Jurkat, Clone E6-1 (cell line): Measurements from ENCODE around the gene VWA2. TPM values are rescaled to one million over a fixed set of nuclear protein-coding genes. Genes with fewer than 3 reads are reported as not detected.

ENCODE experiments used
- DNase-seq: peaks from one replicate; pipeline ENCODE4 v3.0.0-alpha.2; 2011; ENCODE audit warnings: low read depth, low spot score
- H3K4me3 ChIP-seq: 2 replicates; pipeline ENCODE4 v1.5.1; 2011; ENCODE audit warnings: mild to moderate bottlenecking, low read length, control low read depth, moderate library complexity
- polyA plus RNA-seq: library from polyadenylated mRNA; unstranded; fragments of >200 nt; gene quantifications from one replicate; pipeline ENCODE4 v1.2.1, GENCODE V29; 2012; ENCODE audit warnings: missing spikeins; ENCODE audit not compliant: insufficient read length, insufficient read depth

The VWA2 gene, protein sequence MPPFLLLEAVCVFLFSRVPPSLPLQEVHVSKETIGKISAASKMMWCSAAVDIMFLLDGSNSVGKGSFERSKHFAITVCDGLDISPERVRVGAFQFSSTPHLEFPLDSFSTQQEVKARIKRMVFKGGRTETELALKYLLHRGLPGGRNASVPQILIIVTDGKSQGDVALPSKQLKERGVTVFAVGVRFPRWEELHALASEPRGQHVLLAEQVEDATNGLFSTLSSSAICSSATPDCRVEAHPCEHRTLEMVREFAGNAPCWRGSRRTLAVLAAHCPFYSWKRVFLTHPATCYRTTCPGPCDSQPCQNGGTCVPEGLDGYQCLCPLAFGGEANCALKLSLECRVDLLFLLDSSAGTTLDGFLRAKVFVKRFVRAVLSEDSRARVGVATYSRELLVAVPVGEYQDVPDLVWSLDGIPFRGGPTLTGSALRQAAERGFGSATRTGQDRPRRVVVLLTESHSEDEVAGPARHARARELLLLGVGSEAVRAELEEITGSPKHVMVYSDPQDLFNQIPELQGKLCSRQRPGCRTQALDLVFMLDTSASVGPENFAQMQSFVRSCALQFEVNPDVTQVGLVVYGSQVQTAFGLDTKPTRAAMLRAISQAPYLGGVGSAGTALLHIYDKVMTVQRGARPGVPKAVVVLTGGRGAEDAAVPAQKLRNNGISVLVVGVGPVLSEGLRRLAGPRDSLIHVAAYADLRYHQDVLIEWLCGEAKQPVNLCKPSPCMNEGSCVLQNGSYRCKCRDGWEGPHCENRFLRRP
- polyA plus RNA-seq = not detected

DNA sequence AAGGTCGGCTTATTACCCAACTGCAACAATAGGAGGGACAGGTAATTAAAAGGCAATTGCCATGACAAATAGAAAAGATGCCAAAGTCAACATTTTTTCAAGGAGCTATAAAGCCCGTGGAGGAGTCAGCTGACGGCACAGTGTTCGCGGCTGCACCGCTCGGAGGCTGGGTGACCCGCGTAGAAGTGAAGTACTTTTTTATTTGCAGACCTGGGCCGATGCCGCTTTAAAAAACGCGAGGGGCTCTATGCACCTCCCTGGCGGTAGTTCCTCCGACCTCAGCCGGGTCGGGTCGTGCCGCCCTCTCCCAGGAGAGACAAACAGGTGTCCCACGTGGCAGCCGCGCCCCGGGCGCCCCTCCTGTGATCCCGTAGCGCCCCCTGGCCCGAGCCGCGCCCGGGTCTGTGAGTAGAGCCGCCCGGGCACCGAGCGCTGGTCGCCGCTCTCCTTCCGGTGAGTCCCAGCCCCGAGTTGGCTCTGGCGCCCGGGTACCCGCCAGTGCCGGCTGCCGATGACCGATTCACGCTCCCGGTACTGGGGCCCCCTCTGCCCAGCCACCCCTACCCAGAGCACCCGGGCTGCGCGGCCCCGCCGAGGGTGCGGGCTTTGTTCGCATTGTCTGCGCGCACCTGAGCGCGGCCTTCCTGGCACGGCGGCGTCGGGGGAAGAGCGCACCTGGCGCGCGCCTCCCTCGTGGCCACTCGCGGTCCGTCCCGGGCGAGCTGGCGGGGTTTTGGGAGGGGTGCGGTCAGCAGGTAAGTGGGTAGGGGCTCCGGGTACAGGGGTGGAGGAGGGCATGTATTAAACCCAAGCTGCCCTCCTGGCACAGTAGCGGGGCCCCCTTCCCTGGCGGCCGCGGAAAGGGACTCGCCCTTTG, at the start of gene VWA2:
VWA2 (plus strand) TSS at position 138 of the 877 bp plus-strand sequence. CDS start 9,460 bp downstream, outside the sequence.
- H3K4me3 ChIP-seq = peak within 1 kb of the TSS; percentile 25
- DNase-seq = no peak

DNA sequence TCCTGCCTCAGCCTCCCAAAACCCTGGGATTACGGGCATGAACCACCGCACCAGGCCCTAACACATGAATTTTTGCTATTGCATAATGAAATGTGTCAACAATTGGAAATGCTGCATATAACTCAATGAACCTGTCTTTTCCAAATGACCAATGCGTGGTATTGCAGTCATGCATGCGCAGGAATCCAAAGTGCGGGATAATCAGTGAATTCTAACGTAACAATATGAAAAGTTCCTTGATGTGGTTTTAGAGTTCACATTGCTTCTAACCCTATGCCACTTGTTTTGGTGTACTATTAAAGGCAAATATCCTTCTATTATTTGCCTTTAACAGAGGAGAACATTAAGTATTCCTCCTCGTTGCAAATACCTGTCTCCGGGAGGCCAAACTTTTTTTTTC, 49.4 kb upstream of the VWA2 start:
- no peak overlapping the region for H3K4me3 ChIP-seq
- no peak for DNase-seq

DNA sequence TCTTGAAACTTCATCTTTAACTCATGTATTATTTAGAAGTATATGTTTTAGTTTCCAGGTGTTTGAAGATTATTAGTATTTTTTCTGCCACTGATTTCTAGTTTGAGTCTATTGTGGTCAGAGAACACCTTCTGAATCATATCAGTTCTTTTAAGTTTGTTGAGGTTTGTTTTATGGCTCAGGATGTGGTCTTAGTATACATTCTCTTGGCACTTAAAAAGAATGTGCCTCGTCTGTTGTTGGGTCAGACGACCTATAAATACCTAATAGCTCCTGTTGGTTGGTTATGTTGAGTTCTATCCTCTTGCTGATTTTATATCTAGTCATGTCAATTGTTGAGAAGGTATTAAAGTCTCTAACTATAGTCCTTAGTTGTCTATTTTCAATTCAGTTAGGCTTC, 44.0 kb upstream of the VWA2 start:
- DNase-seq = peak; percentile 54
- no peak overlapping the region for H3K4me3 ChIP-seq

DNA sequence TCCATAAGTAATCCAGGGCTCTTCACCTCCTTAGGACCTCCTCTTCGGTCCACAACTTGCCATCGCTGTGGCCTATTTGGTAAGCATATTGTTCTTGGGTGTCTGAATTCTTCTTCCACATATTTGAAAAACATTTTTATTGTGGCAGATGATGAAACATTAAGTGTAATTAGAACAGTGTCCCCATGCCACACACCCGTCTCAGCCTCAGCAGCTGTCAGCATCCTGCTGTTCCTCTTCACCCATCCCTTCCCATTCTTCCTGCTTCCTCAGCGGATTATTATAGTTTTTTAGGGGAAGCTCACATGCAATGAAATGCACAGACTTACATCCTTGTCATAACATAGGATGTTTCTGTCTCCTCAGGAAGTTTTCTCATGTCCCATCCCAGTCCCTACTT, 39.8 kb upstream of the VWA2 start:
- no peak for DNase-seq
- H3K4me3 ChIP-seq = no peak overlapping the region

DNA sequence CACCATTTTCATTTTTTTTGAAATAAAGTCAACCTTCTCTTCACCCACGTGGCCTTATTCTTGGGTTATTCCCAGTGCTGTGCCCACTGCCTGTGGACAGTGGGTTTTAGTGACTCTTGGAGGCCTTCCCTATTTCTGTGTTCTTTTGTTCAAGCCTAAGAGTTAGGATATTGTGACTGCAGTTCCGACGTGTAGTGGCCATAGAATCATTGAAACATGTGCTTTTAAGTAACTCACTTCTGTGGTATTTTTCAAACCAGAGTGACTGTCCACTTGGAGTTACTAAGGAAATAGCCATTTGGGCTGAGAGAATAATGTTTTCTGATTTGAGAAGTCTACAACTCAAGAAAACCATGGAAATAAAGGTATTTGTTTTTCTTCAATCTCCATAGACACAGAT, 36.2 kb upstream of the VWA2 start:
- H3K4me3 ChIP-seq = no peak overlapping the region
- DNase-seq = no peak

DNA sequence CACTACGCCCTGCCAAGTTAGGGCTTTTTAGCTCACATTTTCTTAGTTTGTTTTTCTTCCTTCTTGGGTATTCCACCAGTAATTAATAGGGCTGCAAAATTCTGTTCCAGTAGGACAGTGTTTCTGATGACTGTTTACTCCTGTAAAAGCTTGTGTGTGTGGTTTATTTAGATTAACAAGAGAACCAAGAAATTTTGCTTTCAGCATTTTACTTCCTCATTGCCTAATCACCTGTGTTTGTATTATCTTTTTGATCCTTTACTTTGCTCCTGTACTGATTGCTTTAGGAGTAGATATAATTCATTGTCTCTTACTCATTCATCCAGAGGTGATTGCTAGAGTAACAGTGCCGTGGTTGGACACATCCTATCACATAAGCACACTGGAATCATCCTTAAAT, 32.2 kb upstream of the VWA2 start:
- no peak overlapping the region for H3K4me3 ChIP-seq
- DNase-seq = no peak

DNA sequence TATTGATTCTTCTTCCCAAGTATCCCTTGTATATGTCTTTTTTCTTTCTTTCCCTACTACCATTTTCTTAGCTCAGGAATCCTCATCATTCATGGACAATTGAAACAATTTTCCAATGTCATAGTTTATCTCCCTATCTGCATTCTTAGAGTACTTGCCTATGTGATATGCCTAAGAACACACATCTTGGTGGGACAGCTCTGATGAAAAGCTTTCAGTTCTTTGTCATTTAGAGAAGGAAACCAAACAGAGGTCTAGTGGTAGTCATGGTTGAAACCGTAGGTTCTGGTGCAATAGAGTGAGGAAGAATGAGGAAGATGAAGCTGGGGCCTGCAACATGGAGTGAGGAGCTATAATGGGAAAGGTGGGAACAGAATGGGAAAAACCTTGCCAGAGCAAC, 31.7 kb upstream of the VWA2 start:
- no peak for DNase-seq

DNA sequence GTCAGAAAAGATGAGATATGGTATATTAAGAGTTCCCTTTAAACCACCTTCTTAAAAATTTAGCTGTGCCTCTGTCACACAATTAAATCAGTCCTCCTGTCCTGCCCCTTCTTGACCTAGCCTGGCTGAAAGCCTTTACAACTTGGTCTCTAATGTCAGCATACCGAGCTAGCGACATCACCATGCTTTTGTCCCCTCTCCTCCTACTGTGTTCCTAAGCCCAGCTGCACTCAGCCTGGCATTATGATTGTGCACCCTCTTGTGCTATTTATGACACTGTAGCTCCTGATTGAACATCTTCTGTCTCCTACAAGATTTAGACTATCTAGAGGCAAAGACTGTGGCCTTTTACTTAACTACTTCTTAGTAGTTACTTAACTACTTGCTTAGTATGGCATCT, 30.7 kb upstream of the VWA2 start:
- no peak overlapping the region for H3K4me3 ChIP-seq

More for the DNA sequence above, 31.7 kb upstream of the VWA2 start:
- H3K4me3 ChIP-seq = no peak overlapping the region

DNA sequence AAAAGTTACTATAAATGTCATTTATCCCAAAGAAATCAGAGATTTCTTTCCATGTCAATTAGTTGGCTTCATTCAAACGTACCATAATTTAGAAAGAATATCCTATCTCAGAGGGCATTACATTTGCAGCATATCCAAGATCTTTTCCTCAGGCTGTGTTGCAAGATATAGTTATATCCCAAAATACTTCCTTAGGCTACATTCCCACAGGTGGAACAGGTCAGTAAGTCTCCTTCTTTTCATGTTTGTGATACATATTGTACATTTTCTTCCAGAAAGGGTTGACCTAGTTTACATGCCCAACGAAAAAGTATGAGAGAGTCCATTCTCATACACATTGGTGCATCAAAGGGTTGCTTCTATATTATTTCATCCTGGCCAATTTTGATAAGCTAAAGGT, 26.9 kb upstream of the VWA2 start:
- no peak for DNase-seq

More for the DNA sequence above, 30.7 kb upstream of the VWA2 start:
- no peak for DNase-seq

DNA sequence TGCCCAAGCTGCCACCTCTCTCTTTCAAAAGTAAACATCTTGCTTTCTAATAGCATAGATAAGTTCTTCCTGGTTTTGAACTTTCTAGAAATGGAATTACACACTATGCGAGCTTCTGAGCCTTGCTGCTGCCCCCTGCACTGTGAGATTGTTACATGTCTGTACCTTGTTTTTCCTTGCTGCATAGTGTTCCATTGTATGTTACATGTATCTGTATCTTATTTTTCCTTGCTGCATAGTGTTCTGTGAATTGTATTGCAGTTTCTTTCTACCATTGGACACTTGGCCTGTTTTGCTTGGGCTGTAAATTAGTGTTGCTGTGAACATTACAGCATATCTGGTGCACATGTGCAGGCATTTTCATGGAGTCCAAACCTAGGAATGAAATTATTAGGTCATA, 24.0 kb upstream of the VWA2 start:
- no peak overlapping the region for H3K4me3 ChIP-seq
- no peak for DNase-seq

More for the DNA sequence above, 26.9 kb upstream of the VWA2 start:
- no peak overlapping the region for H3K4me3 ChIP-seq

DNA sequence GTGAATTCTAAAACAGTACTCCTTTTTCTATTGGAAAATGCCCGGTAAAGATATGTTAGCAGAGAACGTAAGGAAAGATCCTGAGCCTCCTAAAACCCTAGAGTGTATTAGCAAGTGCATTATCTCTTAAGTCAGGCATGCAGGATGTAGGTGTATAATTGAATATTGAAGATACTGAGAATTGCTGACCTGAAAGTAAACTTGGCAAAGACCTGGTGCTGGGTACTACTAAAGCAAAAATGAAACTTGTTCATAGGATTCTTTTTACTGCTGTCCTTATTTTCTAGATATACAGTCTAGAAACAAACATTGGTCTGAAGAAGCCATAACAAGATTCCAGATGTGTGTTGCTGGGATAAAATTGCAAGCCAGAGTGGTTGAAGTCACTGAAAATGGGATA, 18.8 kb upstream of the VWA2 start:
- no peak for DNase-seq
- no peak overlapping the region for H3K4me3 ChIP-seq

DNA sequence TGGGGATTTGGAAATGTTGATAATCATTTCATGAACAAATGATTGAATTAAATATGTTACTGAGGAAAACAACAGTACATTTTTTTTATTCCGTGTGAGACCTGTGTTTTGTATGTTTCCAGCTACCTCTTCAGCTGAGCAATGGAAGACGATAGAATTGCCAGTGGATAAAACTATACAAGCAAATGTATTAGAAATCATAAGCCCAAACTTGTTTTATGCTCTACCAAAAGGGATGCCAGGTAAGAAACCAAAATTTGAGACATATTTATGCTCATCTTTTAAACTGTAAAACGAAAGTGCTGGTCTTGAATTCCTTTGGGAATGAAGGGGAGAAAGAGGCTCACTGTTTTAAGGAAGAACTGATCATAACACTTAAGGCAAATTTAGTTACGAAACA, 17.8 kb upstream of the VWA2 start:
- DNase-seq = no peak
- H3K4me3 ChIP-seq = no peak overlapping the region

DNA sequence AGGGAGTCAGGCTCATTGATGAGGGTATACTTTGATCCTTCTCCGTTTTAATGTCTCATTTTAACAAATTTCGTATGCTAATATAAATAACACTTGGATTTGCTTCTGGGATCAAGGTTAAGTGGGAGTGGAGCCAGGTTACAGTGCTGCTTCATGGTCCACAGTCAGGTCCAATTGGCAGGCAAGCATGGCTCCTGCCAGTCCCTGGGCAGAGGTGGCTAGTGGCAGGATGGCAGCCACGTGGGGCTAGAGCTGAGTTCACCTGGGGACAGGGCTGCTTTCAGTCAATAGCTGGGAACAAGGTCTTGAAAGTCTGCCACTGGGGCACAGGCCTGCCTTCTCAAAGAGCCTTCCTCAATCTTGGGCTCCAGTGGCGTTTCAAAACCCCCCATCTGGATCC, 16.0 kb upstream of the VWA2 start:
- no peak overlapping the region for H3K4me3 ChIP-seq
- DNase-seq = no peak

DNA sequence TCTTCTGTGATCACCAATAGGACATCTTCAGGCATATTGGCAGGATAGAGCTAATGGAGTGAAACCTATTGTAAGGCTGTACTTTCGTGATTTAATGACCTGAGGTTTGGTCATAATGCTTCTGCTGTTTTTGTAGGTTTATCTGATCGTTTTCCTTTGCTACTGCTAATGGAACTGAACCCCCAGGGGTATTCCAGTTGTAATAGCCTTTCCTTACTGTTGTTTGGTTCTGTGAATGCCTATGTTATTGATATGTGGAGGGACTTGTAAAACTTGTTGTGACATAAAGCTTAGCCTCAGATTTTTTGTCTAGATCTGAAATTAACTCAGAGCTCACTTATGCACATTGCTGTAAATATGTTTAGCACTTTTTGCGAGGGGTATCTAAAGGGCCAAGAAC, 10.9 kb upstream of the VWA2 start:
- no peak overlapping the region for H3K4me3 ChIP-seq
- DNase-seq = no peak

DNA sequence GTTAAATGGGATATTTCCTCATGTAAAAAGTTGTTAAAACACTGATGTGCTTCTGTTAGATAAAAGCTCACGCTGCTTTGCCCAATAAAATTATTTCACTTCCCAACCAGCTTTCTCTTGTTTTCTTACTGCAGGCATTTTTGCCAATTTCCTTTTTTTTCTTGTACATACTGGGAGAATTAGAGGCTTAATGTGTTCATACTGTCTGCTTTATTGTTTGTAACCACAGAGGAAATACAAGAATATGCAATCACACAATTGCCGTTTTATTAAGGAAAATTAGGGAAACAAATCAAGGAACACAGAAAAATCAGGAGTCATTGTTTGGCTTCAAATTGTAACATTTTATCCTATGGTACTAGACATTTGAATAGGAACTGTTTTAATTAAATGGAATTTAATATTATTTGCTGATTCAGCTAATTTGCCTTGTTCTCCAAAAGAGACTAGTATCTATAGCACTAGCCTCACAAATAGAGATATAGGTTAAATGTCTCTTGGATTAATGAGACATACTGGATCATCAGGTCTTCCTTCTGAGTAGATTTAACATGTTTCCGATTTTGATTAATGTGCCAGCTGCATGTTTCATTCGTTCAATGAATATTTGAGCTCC, 6.4 kb upstream of the VWA2 start:
- DNase-seq = no peak
- H3K4me3 ChIP-seq = no peak overlapping the region

DNA sequence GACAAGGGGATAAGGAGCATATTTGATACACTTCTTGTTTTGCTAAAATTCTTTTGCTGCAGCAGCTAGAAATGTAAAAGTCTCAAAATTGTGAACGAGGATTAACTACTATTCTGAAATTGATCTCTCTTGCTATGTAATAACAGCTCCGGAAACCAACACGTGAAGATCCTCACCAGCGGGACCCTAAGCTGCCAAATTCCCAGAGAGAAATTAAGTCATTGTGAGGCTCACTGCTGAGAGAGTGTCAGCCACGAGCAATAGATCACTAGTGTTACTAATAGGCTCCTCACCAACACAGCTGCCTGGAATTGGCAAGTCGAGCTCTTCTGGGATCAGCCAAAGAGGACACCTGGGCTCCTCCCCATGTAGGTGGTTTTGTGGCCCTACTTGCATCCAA, 5.6 kb upstream of the VWA2 start:
- no peak overlapping the region for H3K4me3 ChIP-seq
- DNase-seq = no peak

DNA sequence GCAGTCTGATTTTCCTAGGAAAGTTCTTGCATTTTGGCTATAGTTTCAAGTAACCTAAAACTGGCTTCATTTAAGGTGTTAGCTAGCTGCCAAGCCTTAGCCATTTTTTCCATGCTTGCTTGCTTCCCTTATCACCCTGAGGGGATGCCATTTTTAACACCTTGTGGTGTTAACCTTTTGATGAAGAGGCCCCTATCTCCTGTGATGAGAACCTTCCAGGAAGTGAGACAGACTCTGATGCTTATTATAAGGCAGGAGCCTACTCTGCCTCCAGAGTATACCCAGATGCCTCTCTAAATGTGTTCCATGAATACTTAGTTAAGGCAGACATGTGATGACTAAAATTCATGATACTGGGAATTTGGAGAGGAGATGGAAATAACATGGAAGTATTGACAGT, 4.9 kb upstream of the VWA2 start:
- no peak overlapping the region for H3K4me3 ChIP-seq
- peak; percentile 46 for DNase-seq

DNA sequence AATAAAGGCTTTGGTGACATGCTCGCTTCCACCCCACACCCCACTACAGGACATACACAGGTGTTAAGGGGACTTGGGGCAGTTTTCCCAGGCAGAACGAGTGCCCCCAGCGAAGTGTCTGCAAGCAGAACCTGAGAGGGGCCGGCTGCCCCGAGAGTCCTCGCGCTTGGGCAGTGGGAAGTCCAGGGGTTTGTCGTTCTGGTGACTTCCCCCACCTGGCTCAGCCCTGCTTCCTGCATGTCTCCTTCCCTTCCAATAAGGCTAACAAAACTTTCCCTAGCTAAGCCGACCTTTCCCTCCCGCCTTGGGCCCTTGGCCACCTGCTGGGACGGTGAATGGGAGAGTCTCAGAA, 916 bp downstream of the VWA2 start:
- DNase-seq = no peak
- no peak overlapping the region for H3K4me3 ChIP-seq

DNA sequence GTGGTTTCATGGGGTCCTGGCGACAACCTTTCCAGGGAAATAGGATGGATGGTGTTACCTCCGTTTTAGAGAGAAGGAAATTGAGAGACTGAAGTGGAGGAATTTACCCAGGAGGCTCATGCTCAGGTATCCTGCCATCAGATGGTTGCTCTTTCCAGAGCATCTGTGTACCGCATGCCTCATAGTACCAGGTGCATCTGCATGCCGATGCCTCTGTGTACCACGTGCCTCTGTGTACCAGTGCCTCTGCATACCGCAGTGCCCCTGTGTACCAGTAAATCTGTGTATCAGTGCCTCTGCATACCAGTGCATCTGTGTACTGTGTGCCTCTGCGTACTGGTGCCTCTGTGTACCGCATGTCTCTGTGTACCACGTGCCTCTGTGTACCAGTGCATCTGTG, 3.2 kb downstream of the VWA2 start:
- no peak overlapping the region for H3K4me3 ChIP-seq
- DNase-seq = no peak
